ENCODE measurements around the gene DNAH17. TPM values are rescaled to one million over a fixed set of nuclear protein-coding genes. Genes with fewer than 3 reads are reported as not detected.

DNAH17 gene
- polyA plus RNA-seq, 2 donors: 0.02 to 0.11 TPM

DNA sequence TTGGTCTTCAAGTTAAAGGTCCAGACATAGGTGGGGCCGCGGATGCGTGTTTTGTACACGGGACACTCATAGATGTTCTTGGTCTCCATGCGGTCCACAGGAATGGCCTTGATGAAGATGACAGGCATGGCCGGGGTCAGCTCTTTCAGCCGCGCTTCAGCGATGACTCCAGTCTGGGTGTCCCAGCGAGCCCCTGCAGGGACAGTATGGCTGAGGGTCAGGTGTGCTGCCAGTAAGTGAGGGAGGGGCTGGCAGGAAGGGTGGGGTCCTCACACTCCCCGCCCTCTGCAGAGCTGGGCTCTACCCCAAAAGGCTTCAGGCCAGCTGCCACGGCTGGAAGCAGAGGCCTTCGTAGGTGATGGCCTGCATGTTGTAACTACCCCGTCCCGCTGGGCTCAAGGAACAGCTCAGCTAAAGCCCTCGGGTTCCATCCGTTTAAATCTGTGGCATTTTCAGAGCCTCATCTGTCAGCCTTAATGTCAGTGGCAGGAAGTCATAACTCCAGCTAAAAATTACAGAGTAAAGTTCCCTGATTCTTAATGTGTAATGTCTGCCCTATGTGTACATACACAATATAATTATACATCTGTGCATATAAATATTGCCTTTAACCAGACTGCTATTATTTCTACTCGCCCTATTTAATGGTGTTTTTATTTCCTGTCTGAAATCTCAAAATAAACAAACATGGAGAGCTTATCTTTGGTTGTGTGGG is 153.1 kb downstream of the DNAH17 start:
- peaks cover 14 to 44% of the 10 kb centered on the region in 2 donors for H3K36me3 ChIP-seq (ENCODE audit: control insufficient read depth in 2 of 2, insufficient read depth in 2 of 2, low read length in 1 of 2)
- H3K4me1 ChIP-seq (ENCODE audit: control insufficient read depth in 2 of 2, insufficient read depth in 2 of 2, low read length in 1 of 2): peaks cover 5 to 9% of the 10 kb centered on the region in 2 donors
- no peak overlapping the region for H3K27ac ChIP-seq (ENCODE audit: low read depth in 2 of 2, low read length in 1 of 2)

DNA sequence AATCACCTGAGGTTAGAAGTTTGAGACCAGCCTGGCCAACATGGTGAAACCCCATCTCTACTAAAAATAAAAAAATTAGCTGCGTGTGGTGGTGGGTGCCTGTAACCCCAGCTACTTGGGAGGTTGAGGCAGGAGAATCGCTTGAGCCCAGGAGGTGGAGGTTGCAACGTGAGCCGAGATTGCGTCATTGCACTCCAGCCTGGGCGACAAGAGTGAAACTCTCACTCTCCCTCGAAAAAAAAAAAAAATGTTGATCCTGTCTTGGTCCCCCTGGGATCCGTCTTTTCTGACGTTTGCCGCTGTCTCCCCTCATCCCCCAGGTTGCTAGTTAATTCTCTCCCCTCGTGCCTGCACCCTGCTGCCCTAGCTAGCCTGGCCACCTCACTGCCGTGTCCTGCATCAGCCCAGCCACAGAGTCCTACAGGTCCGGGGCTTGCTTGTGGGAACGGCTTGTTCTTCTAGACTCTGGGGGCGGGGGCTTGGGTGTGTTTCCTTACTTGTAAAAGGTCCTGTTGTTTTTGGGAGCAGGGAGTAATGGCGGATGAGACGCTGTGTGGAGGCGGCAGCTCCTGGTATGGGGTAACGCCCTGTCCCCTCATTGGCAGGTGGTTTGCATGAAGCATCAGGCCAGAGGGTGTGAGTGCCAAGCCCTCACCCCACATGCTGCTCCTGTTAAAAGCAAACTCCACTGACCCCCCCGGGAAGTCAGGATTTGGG is 154.2 kb downstream of the DNAH17 start:
- no peaks in the 10 kb centered on the region for H3K27me3 ChIP-seq (ENCODE audit: control insufficient read depth in 1 of 2, insufficient read depth in 2 of 2, low read length in 2 of 2)
- no peaks in the 10 kb centered on the region for H3K9me3 ChIP-seq (ENCODE audit: control insufficient read depth in 2 of 2, insufficient read depth in 1 of 2, low read depth in 1 of 2, low read length in 1 of 2)
- H3K27ac ChIP-seq (ENCODE audit: low read depth in 2 of 2, low read length in 1 of 2): no peak overlapping the region
- peaks cover 1% of the 10 kb centered on the region in 2 donors for H3K4me1 ChIP-seq (ENCODE audit: control insufficient read depth in 2 of 2, insufficient read depth in 2 of 2, low read length in 1 of 2)
- WGBS, 2 donors: 78 to 79% methylated on average over 20 of the region's 20 CpGs
- H3K36me3 ChIP-seq (ENCODE audit: control insufficient read depth in 2 of 2, insufficient read depth in 2 of 2, low read length in 1 of 2): peaks cover 14 to 42% of the 10 kb centered on the region in 2 donors
- H3K4me3 ChIP-seq (ENCODE audit: low read depth in 1 of 2, low read length in 2 of 2): no peak overlapping the region

More for the DNA sequence above, 153.1 kb downstream of the DNAH17 start:
- no peaks in the 10 kb centered on the region for H3K9me3 ChIP-seq (ENCODE audit: control insufficient read depth in 2 of 2, insufficient read depth in 1 of 2, low read depth in 1 of 2, low read length in 1 of 2)
- WGBS, 2 donors: 59 to 73% methylated on average over 18 of the region's 18 CpGs
- no peaks in the 10 kb centered on the region for H3K27me3 ChIP-seq (ENCODE audit: control insufficient read depth in 1 of 2, insufficient read depth in 2 of 2, low read length in 2 of 2)
- H3K4me3 ChIP-seq (ENCODE audit: low read depth in 1 of 2, low read length in 2 of 2): no peak overlapping the region

- 74 to 77% methylated on average over 8 of the region's 8 CpGs for WGBS, 2 donors
- H3K4me3 ChIP-seq (ENCODE audit: low read depth in 1 of 2, low read length in 2 of 2): no peak overlapping the region
- H3K36me3 ChIP-seq (ENCODE audit: control insufficient read depth in 2 of 2, insufficient read depth in 2 of 2, low read length in 1 of 2): peaks cover 14 to 45% of the 10 kb centered on the region in 2 donors
Measured at GRCh38 chr17:78422267-78422605, 155.0 kb downstream of the DNAH17 start.

GRCh38 chr17:78421534-78422266 is 155.5 kb downstream of the DNAH17 start:
- Histone ChIP-seq H3K4me1 (ENCODE audit: control insufficient read depth in 2 of 2, insufficient read depth in 2 of 2, low read length in 1 of 2) (peaks cover 0 to 3% of the 10 kb centered on the region in 2 donors), H3K27me3 (ENCODE audit: control insufficient read depth in 1 of 2, insufficient read depth in 2 of 2, low read length in 2 of 2) (no peaks in the 10 kb centered on the region), H3K36me3 (ENCODE audit: control insufficient read depth in 2 of 2, insufficient read depth in 2 of 2, low read length in 1 of 2) (peaks cover 11 to 45% of the 10 kb centered on the region in 2 donors), H3K27ac (ENCODE audit: low read depth in 2 of 2, low read length in 1 of 2) (no peak overlapping the region), H3K9me3 (ENCODE audit: control insufficient read depth in 2 of 2, insufficient read depth in 1 of 2, low read depth in 1 of 2, low read length in 1 of 2) (no peaks in the 10 kb centered on the region), H3K4me3 (ENCODE audit: low read depth in 1 of 2, low read length in 2 of 2) (no peak overlapping the region)
- 78 to 79% methylated on average over 24 of the region's 24 CpGs for WGBS, 2 donors

More at GRCh38 chr17:78422267-78422605, 155.0 kb downstream of the DNAH17 start:
- Histone ChIP-seq H3K9me3 (ENCODE audit: control insufficient read depth in 2 of 2, insufficient read depth in 1 of 2, low read depth in 1 of 2, low read length in 1 of 2) (no peaks in the 10 kb centered on the region), H3K4me1 (ENCODE audit: control insufficient read depth in 2 of 2, insufficient read depth in 2 of 2, low read length in 1 of 2) (peaks cover 0 to 3% of the 10 kb centered on the region in 2 donors), H3K27ac (ENCODE audit: low read depth in 2 of 2, low read length in 1 of 2) (no peak overlapping the region), H3K27me3 (ENCODE audit: control insufficient read depth in 1 of 2, insufficient read depth in 2 of 2, low read length in 2 of 2) (no peaks in the 10 kb centered on the region)

DNA sequence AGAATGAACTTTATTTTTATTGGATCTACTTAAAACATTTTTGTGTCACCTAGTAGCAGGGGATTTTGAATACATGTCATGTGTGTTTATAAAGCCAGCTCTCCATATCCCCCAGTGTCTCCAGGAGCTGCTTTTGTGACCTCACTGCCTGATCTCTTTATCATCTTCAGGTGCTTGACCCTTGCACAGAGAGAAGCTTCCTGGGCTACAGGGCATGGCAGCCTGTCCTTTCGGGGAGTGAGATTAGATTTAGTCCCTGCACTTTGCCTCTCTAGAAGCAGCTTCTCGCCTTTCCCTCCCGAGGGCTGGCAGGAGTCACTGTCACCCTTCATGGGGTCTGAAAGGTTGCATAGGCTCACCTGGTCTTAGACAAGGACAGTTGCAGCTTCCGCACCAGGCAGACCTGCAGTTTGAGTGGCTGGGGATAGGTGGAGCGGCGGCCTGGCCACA is 156.1 kb downstream of the DNAH17 start:
- 88 to 93% methylated on average over 6 of the region's 6 CpGs for WGBS, 2 donors

GRCh38 chr17:78419970-78420815 is 157.0 kb downstream of the DNAH17 start:
- 74 to 81% methylated on average over 22 of the region's 22 CpGs for WGBS, 2 donors
- peaks cover 0 to 3% of the 10 kb centered on the region in 2 donors for H3K4me1 ChIP-seq (ENCODE audit: control insufficient read depth in 2 of 2, insufficient read depth in 2 of 2, low read length in 1 of 2)
- H3K27ac ChIP-seq (ENCODE audit: low read depth in 2 of 2, low read length in 1 of 2): peak overlapping the region in 1 of 2 donors; percentile 14
- no peaks in the 10 kb centered on the region for H3K9me3 ChIP-seq (ENCODE audit: control insufficient read depth in 2 of 2, insufficient read depth in 1 of 2, low read depth in 1 of 2, low read length in 1 of 2)
- no peaks in the 10 kb centered on the region for H3K27me3 ChIP-seq (ENCODE audit: control insufficient read depth in 1 of 2, insufficient read depth in 2 of 2, low read length in 2 of 2)
- no peak overlapping the region for H3K4me3 ChIP-seq (ENCODE audit: low read depth in 1 of 2, low read length in 2 of 2)
- peaks cover 9 to 41% of the 10 kb centered on the region in 2 donors for H3K36me3 ChIP-seq (ENCODE audit: control insufficient read depth in 2 of 2, insufficient read depth in 2 of 2, low read length in 1 of 2)

More for the DNA sequence above, 156.1 kb downstream of the DNAH17 start:
- Histone ChIP-seq H3K27me3 (ENCODE audit: control insufficient read depth in 1 of 2, insufficient read depth in 2 of 2, low read length in 2 of 2) (no peaks in the 10 kb centered on the region), H3K27ac (ENCODE audit: low read depth in 2 of 2, low read length in 1 of 2) (no peak overlapping the region), H3K4me1 (ENCODE audit: control insufficient read depth in 2 of 2, insufficient read depth in 2 of 2, low read length in 1 of 2) (peaks cover 0 to 3% of the 10 kb centered on the region in 2 donors), H3K4me3 (ENCODE audit: low read depth in 1 of 2, low read length in 2 of 2) (no peak overlapping the region), H3K9me3 (ENCODE audit: control insufficient read depth in 2 of 2, insufficient read depth in 1 of 2, low read depth in 1 of 2, low read length in 1 of 2) (no peaks in the 10 kb centered on the region), H3K36me3 (ENCODE audit: control insufficient read depth in 2 of 2, insufficient read depth in 2 of 2, low read length in 1 of 2) (peaks cover 9 to 45% of the 10 kb centered on the region in 2 donors)

DNA sequence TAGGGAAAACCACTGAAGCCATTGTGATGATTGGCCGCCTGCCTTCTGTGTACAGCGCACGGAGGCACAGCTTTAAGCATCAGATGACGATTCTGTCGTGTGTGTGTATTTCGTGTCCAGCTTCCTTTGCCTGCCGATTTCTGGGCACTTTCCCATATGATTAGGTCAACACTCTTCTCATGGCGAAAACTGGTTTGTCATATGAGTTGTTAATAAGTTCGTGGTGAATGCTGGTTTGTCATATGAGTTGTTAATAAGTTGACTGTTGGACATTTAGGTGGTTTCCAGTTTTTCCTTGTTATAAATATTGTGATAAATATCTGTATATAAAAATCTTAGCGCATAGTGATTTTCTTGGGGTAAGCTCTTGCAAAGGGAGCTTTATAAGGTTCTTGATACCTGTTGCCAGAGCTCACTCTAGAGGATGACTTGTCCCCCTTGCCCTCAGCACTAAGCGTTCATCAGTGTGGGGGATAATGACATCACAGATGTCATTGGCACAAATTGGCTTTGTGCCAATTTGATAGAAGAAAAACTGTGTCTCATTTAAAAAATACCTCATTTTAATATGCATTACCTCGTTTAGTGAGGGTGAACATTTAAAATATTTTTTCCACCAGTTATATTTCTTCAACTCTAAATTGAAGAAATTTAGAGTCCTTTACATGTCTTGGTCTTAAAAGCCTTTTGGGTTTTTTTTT is 158.7 kb downstream of the DNAH17 start:
- Histone ChIP-seq H3K36me3 (ENCODE audit: control insufficient read depth in 2 of 2, insufficient read depth in 2 of 2, low read length in 1 of 2) (peaks cover 9 to 32% of the 10 kb centered on the region in 2 donors), H3K9me3 (ENCODE audit: control insufficient read depth in 2 of 2, insufficient read depth in 1 of 2, low read depth in 1 of 2, low read length in 1 of 2) (no peaks in the 10 kb centered on the region), H3K4me3 (ENCODE audit: low read depth in 1 of 2, low read length in 2 of 2) (no peak overlapping the region), H3K27ac (ENCODE audit: low read depth in 2 of 2, low read length in 1 of 2) (no peak overlapping the region), H3K4me1 (ENCODE audit: control insufficient read depth in 2 of 2, insufficient read depth in 2 of 2, low read length in 1 of 2) (peaks cover 0 to 7% of the 10 kb centered on the region in 2 donors), H3K27me3 (ENCODE audit: control insufficient read depth in 1 of 2, insufficient read depth in 2 of 2, low read length in 2 of 2) (no peaks in the 10 kb centered on the region)
- WGBS, 2 donors: 68% methylated on average over 12 of the region's 12 CpGs

DNA sequence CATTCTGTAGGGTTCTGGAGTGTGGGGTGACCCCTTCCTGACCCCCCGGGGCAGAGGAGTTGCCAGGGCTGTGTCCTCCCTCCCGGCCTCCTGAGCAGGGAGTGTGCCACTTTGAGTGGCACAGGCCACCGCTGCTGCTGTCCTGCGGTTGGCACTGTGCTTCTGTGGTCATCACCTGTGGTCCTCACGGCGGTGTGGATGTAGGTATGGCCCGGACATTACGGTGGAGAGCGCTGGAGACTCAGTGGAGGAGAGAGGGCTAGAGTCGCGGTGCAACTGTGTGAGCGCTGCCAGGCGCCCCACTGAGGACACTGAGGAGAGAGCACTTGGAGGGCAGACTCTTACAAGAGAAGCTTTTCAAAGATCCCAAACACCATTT is 159.7 kb downstream of the DNAH17 start:
- Histone ChIP-seq H3K9me3 (ENCODE audit: control insufficient read depth in 2 of 2, insufficient read depth in 1 of 2, low read depth in 1 of 2, low read length in 1 of 2) (no peaks in the 10 kb centered on the region), H3K27ac (ENCODE audit: low read depth in 2 of 2, low read length in 1 of 2) (peak overlapping the region; percentile 58 to 63), H3K4me3 (ENCODE audit: low read depth in 1 of 2, low read length in 2 of 2) (no peak overlapping the region), H3K4me1 (ENCODE audit: control insufficient read depth in 2 of 2, insufficient read depth in 2 of 2, low read length in 1 of 2) (peaks cover 0 to 7% of the 10 kb centered on the region in 2 donors), H3K27me3 (ENCODE audit: control insufficient read depth in 1 of 2, insufficient read depth in 2 of 2, low read length in 2 of 2) (no peaks in the 10 kb centered on the region), H3K36me3 (ENCODE audit: control insufficient read depth in 2 of 2, insufficient read depth in 2 of 2, low read length in 1 of 2) (peaks cover 9 to 32% of the 10 kb centered on the region in 2 donors)
- WGBS, 2 donors: 93 to 96% methylated on average over 13 of the region's 13 CpGs

All from esophagus (tissue), 2 donors.